Astrocyte (in vitro differentiated cells and primary cell): ENCODE data around the gene MCF2L.

Source experiments
- EZH2 ChIP-seq: IDR thresholded peaks from 2 replicates; pipeline ENCODE4 v1.6.1; 2012; ENCODE audit warnings: mild to moderate bottlenecking, low read length, inconsistent platforms; ENCODE audit not compliant: insufficient read depth
- TF ChIP-seq, protein P1 (sequence below): IDR thresholded peaks from 2 replicates; pipeline ENCODE4 v1.5.1; 2011; ENCODE audit warnings: low read depth, mild to moderate bottlenecking, inconsistent platforms, low read length, moderate library complexity; ENCODE audit not compliant: insufficient read depth

DNA sequence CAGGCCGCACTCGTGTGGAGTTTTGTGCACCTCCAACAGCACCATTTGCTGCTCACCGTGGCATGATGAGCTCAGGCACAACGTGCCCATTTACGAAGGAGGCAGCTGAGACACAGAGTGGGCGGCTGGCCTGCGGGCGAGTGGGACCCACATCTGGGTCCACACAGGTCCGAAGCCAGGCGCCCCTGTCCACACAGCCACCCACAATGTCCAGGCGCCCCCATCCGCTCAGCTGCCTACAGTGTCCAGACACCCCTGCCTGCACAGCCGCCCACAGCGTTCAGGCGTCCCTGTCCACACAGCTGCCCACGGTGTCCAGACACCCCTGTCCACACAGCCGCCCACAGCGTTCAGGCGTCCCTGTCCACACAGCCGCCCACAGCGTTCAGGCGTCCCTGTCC, 94.1 kb downstream of the MCF2L start:
- TF ChIP-seq, protein P1, sequence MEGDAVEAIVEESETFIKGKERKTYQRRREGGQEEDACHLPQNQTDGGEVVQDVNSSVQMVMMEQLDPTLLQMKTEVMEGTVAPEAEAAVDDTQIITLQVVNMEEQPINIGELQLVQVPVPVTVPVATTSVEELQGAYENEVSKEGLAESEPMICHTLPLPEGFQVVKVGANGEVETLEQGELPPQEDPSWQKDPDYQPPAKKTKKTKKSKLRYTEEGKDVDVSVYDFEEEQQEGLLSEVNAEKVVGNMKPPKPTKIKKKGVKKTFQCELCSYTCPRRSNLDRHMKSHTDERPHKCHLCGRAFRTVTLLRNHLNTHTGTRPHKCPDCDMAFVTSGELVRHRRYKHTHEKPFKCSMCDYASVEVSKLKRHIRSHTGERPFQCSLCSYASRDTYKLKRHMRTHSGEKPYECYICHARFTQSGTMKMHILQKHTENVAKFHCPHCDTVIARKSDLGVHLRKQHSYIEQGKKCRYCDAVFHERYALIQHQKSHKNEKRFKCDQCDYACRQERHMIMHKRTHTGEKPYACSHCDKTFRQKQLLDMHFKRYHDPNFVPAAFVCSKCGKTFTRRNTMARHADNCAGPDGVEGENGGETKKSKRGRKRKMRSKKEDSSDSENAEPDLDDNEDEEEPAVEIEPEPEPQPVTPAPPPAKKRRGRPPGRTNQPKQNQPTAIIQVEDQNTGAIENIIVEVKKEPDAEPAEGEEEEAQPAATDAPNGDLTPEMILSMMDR: no peak
- no peak for TF ChIP-seq EZH2
